ENCODE data around the gene CNTNAP2. TPM values are rescaled to one million over a fixed set of nuclear protein-coding genes. Genes with fewer than 3 reads are reported as not detected.

CNTNAP2 gene
- total RNA-seq, 2 experiments from 2014 or later, result not detected

GRCh38 chr7:148394582-148394981, 2278.0 kb downstream of the CNTNAP2 start:
- no peaks in the 10 kb centered on the region for H3K4me1 Mint-ChIP-seq (ENCODE audit: low read depth)
- no peak overlapping the region for H3K4me3 Mint-ChIP-seq
- H3K27ac Mint-ChIP-seq, result no peak overlapping the region
- no peaks in the 10 kb centered on the region for H3K4me1 ChIP-seq (ENCODE audit: insufficient read depth, low read length)
- H3K27me3 Mint-ChIP-seq, result peaks cover 59% of the 10 kb centered on the region
- ChIA-PET POLR2A (no interaction called here), CTCF (no interaction called here)
- intact Hi-C loops (cut with DNase I, micrococcal nuclease), result no loop called here
- ATAC-seq (ENCODE audit: poor library complexity), result no peak
- no peaks in the 10 kb centered on the region for H3K36me3 Mint-ChIP-seq (ENCODE audit: low read depth)
- DNase-seq, result no peak
- no peaks in the 10 kb centered on the region for H3K36me3 ChIP-seq (ENCODE audit: insufficient read depth, low read length)
- H3K9me3 ChIP-seq (ENCODE audit: control insufficient read depth in 1 of 2, insufficient read depth in 1 of 2, low read length in 2 of 2), result no peaks in the 10 kb centered on the region
- TF ChIP-seq CTCF (IDR thresholded peaks at IDR 0.05), result no peak
- H3K4me3 ChIP-seq (ENCODE audit: low read length), result no peak overlapping the region
- H3K27ac ChIP-seq (ENCODE audit: low read depth in 1 of 2, low read length in 2 of 2), result no peak overlapping the region
- peaks cover 3 to 7% of the 10 kb centered on the region in 2 experiments for H3K27me3 ChIP-seq (ENCODE audit: control insufficient read depth in 1 of 2, insufficient read depth in 2 of 2, low read length in 2 of 2)
- H3K9me3 Mint-ChIP-seq, result no peaks in the 10 kb centered on the region

DNA sequence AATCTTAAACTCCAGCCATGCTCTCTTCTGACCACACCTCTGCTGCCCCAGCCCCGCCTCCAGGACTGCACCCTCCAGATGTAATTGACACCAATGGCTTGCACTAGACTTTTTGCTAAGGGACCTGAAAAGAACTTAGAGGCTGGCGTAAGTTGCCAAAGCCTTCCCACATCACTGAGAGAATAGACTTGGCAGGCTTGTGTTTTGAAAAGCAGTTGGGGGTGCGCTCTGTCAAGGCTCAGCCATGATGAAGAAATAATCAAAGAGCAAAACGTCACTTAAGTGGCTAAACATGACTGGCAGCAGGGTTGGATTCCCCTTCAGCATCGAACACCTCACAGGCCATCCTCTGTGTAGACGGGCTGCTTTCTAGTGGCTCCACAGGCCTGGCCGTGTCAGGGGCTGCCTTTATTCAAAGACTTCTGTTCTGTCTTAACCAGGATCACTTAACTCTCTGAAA, 2278.8 kb downstream of the CNTNAP2 start:
- Mint-ChIP-seq H3K9me3 (no peaks in the 10 kb centered on the region), H3K27ac (no peak overlapping the region), H3K4me1 (ENCODE audit: low read depth) (no peaks in the 10 kb centered on the region), H3K27me3 (peaks cover 61% of the 10 kb centered on the region), H3K36me3 (ENCODE audit: low read depth) (no peaks in the 10 kb centered on the region), H3K4me3 (no peak overlapping the region)
- no peak for ATAC-seq (ENCODE audit: poor library complexity)
- intact Hi-C loops (cut with DNase I, micrococcal nuclease), result no loop called here
- no peak for DNase-seq
- no peak overlapping the region for H3K4me3 ChIP-seq (ENCODE audit: low read length)
- no peak for TF ChIP-seq CTCF (IDR thresholded peaks at IDR 0.05)
- CTCF ChIA-PET, result interaction anchor here (0.6 kb wide), 1 partner anchor 306 kb away, joined by 3 read pairs; no protein-coding TSS in a partner anchor
- no peaks in the 10 kb centered on the region for H3K36me3 ChIP-seq (ENCODE audit: insufficient read depth, low read length)
- H3K27me3 ChIP-seq (ENCODE audit: control insufficient read depth in 1 of 2, insufficient read depth in 2 of 2, low read length in 2 of 2), result peaks cover 7 to 15% of the 10 kb centered on the region in 2 experiments
- POLR2A ChIA-PET, result no interaction called here
- H3K4me1 ChIP-seq (ENCODE audit: insufficient read depth, low read length), result no peaks in the 10 kb centered on the region
- H3K9me3 ChIP-seq (ENCODE audit: control insufficient read depth in 1 of 2, insufficient read depth in 1 of 2, low read length in 2 of 2), result no peaks in the 10 kb centered on the region
- H3K27ac ChIP-seq (ENCODE audit: low read depth in 1 of 2, low read length in 2 of 2), result no peak overlapping the region

DNA sequence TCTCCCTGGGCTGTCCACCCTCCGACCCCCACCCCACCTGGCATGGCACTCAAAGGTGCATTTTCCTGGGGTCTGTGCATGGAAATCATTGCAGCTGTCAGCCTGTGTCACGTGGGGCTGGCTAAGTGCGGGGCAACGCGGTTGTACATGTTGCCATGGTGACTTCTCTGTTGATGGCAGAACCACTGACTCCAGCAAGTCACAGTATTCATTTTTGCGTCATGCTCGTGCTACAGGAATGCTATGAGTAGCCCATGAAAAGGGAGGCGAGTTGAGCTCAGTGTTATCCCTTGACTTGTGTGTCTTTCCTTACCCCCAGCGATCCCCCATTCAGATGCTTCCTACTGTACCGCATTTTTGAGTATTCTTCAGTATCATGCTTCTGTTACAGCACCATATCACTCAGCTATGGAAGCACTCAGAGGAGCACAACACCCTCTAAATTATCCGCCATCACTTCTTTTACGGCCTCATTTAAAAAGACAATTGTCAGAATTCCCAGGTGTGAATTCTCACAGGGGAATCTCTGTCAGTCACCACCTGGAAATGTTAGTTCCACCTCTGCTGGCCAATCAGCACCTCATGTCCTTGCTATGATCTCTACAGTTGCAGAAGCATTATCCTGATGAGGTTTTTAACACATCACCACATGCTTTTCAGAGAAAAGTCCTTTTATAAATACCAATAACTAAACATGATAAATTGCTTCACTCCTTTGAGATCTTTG, 2279.6 kb downstream of the CNTNAP2 start:
- Mint-ChIP-seq H3K9me3 (no peaks in the 10 kb centered on the region), H3K27ac (no peak overlapping the region), H3K27me3 (peaks cover 61% of the 10 kb centered on the region), H3K4me3 (no peak overlapping the region), H3K36me3 (ENCODE audit: low read depth) (no peaks in the 10 kb centered on the region), H3K4me1 (ENCODE audit: low read depth) (no peaks in the 10 kb centered on the region)
- ATAC-seq (ENCODE audit: poor library complexity) (no peak), DNase-seq (no peak)
- ChIA-PET POLR2A (no interaction called here), CTCF (no interaction called here)
- H3K36me3 ChIP-seq (ENCODE audit: insufficient read depth, low read length), result no peaks in the 10 kb centered on the region
- peaks cover 8 to 15% of the 10 kb centered on the region in 2 experiments for H3K27me3 ChIP-seq (ENCODE audit: control insufficient read depth in 1 of 2, insufficient read depth in 2 of 2, low read length in 2 of 2)
- no peaks in the 10 kb centered on the region for H3K9me3 ChIP-seq (ENCODE audit: control insufficient read depth in 1 of 2, insufficient read depth in 1 of 2, low read length in 2 of 2)
- TF ChIP-seq CTCF (IDR thresholded peaks at IDR 0.05), result no peak
- no peaks in the 10 kb centered on the region for H3K4me1 ChIP-seq (ENCODE audit: insufficient read depth, low read length)
- intact Hi-C loops (cut with DNase I, micrococcal nuclease), result no loop called here
- no peak overlapping the region for H3K27ac ChIP-seq (ENCODE audit: low read depth in 1 of 2, low read length in 2 of 2)
- H3K4me3 ChIP-seq (ENCODE audit: low read length), result no peak overlapping the region

Data from CD4-positive, alpha-beta T cell (primary cell).